Stimulated activated CD4-positive, alpha-beta T cell treated with anti-CD3 and anti-CD28 coated beads, Interleukin-2, amount 100 ng/mL, for 4 hours (primary cell): ENCODE measurements around the gene C14orf180.

ENCODE experiments used
- DNase-seq: peaks from one replicate; pipeline ENCODE4 v3.0.0-alpha.2; 2020; ENCODE audit warnings: low read depth

C14orf180 gene

DNA sequence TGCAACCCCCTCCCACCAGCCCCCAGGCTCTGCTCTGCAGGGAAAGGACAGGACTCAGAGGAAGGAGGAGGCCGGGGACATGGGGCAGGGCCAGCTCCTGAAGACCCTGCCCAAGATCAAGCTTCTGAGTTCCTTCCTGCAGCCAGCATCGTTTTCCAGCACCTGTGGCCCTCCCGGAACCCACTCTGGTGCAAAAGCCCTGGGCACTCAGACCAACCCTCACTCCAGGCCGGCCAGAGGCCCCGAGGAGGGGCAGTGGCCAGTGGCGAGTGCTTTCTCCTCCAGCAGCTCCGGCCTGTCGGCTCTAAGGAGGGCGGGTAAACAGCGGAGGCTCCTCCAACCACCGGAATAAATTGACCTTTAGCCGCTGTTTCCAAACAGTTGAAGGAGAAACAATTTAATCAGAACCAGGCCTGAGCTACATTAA lies 14.2 kb downstream of the C14orf180 start:
- DNase-seq = no peak

DNA sequence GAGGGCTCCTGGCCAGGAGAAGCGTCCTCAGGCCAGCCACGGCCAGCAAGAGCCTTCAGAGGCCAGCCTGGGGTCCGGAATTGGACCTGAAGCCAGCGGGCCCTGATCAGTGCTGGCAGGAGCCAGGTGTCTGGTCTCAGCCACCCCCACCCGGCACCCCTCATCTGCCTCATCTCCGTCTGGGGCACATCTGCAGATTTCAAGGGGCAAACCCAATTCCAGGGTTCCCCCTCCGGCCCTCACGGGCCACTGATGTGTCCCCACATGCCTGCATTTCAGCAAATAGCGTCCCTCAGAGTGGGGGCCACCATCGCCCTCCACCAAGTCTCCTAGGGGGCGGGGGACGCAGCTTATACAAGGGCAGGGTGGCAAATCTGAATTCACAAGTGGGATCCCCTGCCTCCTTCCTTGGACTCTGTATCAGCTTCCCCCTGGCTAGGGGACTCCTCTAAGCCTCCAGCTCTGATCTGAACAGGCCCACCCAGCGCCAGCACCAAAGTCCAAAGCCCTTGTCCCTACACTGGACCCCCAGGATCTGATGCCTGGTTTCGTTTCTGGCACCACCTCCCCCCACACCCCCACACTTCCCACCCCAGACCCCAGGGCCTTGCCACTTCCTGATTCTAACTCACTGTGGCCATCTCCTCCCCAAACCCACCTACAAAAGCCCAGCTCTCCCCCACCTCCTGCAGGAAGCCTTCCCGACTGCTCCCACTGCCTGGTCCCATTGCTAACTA lies 14.9 kb downstream of the C14orf180 start:
- no peak for DNase-seq

DNA sequence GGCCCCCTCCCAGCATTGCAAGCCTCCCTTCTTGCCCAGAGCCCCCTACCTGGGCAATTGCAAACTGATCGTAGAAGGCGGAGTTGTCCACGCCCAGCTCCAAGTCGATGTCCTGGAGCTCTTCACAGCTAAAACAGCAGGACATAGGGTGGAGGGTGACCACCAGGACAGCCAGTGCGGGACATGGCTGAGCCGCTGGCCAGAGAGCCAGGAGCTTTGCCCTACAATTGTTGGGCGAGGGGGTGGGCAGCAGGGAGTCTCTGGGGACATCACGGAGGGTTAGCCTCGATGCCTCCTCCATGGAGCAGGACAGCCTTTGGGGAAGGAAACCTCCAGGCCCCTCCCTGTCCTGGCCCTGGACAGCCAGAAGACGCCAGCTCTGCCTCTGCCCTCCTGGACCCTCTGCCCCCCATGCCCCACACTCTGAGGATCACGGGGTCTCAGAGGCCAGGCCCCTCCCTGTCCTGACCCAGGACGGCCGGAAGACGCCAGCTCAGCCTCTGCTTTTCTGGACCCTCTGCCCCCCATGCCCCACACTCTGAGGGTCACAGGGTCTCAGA lies 15.6 kb downstream of the C14orf180 start:
- no peak for DNase-seq

DNA sequence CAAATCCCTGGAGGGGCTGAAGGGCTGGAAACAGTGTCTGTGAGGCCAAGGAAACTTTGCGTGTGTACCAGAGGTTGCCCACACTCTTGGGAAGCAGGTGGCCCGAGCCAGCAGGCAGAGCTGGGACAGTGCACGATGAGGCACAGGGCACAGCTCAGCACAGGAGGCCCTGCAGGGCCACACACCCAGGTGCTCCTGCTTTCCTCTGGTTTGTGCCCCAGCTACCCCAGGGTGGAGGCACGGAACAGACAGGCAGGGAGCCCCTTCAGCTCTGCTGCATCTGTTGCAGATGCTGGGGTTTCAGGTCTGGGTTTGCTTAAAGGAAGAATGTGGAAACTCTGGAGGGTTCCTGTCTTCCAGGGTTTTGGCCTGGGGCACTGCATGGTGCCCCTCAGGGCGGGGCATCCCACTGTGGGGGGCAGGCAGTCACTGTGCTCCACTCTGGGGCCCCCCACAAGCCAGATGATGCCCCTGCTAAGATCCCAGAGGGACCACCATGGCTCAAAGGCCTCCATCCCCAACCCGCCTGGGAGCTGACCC lies 16.4 kb downstream of the C14orf180 start:
- DNase-seq = no peak

DNA sequence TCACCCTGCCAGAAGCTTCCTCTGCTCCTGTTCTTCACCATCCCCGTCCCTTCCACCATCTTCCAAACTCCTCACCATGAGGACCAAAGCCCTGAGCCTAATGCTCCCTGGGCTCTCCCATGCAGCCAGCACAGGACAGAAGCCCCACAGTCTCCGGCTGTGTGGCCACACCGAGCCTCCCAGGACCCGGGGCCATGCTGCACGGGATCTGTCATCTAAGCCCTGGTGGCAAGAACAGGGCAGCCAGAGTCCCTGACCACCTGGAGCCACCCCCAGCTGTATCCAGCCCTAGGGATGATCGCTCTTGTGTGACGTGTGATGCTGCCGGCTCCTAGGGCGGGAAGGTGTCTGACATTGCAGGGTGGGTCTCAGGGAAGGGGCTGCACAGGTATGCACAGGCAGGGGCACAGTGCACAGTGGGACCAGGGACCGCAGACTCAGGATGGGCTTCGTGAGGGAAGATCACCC lies 16.9 kb downstream of the C14orf180 start:
- no peak for DNase-seq

DNA sequence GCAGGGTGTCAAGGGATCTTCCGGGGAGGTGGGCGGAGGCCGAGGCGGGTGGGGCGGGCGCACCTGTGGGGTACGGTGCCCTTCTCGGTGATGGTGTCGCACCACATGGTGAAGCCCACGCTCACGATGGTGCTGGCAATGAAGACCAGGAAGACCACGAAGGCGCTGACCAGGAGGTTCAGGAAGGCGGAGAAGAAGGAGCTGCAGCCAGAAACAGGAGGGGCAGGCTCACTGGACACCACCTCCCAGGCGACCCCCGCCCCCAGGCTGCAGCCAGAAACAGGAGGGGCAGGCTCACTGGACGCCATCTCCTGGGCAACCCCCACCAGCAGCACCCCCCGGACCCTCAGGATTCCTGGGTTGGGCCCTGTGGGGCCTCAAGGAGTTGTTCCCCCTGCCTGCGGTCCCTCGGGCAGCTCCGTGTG lies 17.4 kb downstream of the C14orf180 start:
- no peak for DNase-seq

DNA sequence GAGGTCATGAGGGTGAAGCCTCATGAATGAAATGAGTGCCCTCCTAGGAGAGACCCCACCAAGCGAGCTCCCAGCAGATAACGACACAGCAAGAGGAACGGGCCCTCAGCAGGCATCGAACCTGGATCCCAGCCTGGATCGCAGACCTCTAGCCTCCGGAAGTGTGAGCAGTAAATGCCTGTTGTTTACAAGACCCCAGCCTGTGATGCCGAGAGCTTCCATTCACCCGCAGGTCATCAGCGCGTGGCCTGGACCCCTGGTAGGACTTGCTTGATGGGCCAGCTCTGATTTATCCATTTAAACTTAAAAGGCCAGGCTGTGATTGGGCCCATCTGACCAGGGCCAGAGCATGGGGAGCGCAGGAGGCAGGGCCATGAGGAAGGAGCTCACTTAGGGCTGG lies 18.0 kb downstream of the C14orf180 start:
- DNase-seq = no peak

DNA sequence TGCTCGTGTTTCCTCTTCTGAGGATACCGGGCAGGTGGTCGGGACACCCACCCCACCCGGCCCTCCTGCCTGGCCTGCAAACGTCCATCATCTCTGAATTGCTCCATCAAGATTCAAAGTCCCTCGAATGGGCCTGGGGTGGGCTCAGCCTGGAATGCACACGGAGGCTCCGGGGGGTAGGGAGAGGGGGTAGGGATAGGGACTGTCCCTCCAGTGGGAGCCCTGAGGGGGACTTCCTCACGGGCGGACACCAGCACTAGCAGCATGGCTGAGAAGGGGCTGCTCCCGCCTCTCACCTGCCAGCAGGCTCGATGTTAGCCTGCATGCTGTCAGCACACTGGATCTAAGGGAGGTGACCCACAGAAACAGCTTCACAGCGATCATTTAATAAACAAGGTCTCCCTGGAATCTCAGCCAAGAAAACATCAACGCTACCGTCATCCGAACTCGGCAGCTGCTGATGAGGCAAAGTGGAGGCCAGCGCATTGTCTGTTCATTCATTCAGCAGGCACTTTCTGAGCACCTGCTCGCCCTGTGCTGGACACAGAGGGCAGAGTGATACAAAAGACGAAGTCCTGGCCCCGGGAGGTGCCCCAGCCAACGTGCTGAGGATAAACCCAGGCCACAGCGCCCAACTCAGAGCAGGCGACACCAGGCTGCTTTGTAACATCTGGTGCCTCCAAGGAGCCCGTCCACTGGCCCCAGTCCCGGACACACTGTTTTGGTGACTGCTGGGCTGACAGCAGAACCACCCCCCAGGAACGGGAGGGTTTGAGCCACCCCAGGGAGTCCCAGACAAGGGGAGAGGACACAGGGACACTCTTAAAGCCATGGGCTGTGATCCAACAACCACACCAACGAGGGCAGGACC lies 18.7 kb downstream of the C14orf180 start:
- DNase-seq = no peak

DNA sequence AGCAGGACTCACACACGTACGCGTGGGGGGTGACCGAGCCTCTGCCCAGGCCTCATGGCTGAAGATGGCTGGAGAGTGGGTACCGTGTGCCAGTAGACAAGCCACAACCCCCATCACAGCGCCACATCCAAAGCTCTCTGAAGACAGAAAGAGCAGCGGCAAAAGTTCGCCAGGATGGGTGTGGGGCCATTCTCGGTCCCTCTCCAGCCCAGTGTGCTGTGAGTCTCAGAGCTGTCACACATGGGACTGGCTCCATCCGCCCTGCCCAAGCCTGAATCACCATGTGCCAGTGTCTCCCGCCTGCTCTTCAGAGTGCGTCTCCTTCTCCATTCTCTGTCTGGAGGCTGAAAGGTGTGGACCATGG lies 19.3 kb downstream of the C14orf180 start:
- DNase-seq = no peak

DNA sequence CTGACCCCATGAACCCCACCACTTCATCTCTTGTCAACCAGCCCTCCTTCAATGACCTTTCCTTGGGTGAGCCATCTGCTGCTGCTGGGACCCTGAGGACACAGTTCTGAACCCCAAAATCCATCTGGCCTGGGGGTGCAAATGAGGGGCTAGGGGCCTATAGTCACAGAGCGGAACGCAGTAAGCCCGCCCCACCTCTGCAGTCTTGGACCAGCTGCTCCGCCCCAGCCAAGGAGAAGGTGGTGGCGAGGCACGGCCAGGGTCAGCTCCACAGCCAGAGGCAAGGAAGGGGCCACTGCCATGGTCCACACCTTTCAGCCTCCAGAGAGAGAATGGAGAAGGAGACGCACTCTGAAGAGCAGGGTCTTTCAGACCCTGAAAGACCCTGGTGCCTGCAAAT lies 19.9 kb downstream of the C14orf180 start:
- DNase-seq = no peak

DNA sequence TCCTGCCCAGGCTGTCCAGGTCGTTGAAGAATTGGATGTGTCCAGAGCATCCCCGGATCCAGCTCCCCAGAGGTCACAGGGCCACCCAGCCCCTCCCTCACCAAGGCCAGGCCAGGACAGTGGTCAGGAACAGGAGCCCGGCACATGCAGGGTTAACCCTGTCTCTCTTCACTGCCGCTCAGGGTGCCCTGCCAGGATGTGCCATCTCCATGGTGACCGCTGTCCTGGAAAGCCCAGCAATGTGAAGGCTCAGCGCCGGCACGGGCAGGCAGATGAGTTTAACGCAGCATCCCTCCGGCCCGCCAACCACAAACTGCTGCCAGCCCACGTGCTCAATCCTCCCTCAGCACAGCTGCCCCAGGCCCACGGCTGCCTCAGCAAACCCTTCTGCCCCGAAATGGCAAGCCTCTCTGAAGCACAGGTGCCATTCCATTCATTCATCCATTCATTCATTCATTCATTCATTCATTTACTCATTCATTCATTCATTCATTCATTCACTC lies 20.6 kb downstream of the C14orf180 start:
- no peak for DNase-seq

DNA sequence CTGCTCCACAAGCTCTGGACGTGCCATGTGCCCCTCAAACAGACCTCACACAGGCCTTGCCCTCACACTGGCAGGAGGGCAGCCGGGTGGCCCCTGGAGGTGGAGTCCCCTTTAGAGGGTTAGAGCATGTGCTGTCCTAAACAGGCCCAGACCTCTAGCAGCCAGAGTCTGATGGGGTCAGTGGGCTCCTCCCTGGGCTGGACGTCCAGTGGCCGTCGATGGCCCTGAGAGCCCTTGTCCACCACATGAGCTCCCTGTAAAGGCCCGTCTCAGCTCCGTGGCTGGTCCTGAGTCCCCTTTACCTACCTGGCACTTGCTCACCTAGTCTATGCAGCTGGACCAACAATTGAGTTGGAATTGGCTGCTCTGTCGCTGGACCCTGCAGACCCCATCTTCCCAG lies 21.2 kb downstream of the C14orf180 start:
- DNase-seq = no peak

DNA sequence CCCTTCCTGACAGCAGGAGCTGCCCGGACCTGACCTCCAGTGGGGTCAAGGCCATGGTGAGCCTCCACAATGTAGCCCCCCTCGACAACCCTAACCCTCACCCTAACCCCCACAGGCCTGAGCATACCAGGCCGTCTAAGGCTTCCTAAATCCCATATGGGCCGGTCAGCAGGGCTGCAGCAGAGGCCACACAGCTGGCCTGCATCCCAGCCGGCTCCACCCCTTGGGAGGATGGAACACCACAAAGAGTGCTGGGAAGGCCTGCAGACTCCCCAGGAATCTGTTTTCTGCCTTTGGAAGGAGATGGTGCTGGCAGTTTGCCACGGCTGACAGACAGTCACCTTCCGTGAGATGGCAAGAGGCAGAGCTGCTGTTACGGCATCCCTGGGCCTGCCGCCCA lies 22.2 kb downstream of the C14orf180 start:
- DNase-seq = no peak

DNA sequence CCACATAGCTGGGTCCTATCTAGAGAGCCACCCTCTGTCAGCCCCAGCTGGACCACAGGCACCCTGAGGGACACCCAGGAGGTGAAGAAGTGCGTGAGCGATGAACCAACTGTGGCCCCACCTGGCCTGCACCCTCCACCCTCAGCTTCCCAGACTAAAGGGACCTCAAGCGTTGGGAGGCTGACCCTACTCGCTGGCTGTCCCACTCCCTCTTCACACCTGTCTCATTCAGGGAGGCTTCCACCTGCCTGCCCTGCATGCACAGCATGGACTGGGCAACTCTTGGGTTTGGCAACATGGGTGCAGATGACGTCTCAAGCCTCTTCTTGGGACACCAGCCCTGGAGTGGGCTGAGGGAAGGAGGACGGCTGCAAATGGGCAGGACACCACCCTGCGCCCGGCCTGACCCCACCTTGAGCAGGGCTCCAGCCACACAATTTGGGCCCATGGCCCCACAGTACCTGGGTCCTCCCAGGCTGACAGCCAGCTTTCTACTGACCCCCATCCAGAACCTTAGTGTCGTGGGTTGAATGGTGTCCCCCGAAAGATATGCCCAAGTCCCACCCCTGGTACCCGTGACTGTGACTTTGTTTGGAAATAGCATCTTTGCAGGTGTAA lies 22.9 kb downstream of the C14orf180 start:
- no peak for DNase-seq

DNA sequence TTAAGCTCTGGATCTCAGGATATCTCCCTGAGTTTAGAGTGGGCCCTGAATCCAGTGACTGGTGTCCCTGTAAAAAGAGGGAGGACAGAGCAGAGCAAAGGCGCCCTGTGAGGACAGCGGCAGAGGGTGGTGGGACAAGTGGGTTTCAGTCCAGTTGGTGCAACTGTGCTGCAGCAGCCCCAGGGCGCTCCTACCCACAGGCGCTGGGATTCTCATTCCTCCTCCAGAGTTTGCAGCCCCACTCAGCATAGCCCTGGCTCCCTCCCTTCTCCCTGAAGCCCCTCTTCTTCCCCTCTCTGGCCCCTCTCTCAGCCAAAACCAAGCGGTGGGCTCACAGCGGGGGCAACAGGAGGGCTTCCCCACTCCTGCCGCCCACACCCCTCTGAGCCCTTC lies 23.4 kb downstream of the C14orf180 start:
- DNase-seq = no peak

DNA sequence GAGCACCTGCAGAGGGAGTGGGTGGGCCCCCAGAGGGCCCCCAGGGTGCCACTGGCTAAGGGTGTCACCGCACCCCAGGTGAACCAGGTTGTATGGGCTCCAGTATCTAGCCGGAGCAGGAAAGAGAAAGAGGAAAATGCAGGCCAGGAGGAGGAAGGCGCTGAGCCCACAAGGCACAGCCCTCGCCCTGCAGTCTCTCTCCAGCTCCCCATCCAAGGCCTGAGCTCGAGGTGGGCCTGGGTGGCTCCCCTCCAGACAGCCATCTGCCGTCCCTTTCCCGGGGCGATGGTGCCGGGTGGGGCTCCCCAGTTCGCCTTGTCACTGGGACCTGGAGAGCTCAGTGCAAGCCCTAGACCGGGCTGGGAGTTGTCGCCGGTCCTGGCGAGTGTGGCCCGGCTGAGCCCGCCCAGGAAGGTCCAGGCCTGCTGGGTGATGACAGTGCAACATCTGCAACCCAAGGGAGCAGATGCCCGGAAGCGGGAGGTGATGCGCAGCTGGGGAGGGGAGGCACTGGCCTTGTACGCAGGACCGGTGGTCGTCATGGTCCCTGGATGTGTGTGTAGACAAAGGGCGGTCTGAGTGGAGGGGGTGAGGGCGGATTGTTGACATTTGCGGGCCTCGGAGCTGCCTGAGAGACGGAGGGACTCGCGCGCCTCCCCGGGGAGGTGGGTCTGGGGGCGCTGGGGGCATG lies 24.3 kb downstream of the C14orf180 start:
- DNase-seq = no peak

DNA sequence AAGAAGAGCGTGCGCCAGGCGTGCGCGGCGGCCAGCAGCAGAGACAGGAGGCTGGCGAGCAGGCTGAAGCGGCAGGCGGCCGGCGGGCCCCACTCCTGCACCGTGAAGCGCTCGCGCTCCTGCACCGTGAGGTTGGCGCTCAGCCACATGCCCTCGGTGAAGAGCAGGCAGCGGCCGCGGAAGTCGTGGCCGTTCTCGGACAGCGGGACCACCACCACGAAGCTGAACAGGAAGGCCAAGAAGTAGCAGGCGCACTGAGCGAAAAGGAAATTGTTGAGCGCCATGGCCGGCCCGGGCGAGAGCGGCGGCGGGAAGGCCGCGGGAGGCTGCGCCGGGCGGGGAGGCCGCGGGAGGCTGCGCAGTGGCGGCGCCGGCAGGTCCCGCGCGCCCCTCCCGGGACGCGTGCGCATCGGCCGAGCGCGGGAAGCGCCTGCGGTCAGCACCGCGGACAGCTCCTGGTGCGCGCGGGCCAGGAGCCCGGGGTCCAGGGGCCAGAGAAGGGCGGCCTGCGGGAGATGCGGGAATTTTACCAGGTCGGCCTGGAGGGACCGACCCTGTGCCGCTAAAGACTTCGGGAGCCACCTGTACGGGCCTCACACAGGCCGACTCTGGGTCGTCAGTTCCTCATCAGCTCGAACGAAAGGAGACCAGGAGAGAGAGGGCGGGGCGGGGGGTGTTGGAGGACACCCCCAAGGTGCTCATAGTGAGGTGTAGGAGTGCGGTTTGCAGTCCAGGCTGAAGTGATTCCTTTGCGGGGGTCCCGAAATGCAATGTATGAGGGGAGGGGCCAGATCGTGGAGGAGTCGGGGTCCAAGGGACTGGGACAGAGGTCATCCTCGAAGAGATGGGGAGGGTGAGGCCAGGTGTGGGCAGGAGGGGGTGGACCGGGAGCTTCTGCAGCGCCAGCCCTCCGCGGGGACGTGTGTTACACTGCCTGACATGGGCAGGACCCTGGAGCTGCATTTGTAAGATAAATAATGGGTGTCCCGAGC lies 25.2 kb downstream of the C14orf180 start, which contains the start of gene TMEM179:
Gene TMEM179, minus strand, starts transcription at position 315 of the 992 bp plus-strand sequence. Its CDS starts 31 bp downstream, at position 284.
- DNase-seq = no peak

DNA sequence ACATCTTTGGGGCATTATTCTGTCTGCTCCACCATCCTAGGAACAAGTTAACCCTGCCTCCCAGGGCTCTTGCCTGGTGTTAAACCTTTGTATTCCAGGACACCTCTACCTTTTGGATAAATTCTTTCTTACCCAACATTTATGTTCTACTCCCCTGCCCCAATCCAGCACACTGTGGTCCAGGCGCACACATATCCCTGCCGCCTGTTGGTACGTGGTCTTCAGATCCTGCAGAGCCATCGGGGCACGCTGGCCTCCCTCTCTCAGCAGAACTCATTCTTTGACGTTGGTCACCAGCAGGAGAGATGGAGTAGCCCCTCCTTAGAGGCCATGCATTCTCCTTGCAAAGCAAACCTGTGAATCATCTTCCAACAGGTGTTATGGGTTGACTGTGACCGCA lies 30.1 kb downstream of the C14orf180 start:
- no peak for DNase-seq

DNA sequence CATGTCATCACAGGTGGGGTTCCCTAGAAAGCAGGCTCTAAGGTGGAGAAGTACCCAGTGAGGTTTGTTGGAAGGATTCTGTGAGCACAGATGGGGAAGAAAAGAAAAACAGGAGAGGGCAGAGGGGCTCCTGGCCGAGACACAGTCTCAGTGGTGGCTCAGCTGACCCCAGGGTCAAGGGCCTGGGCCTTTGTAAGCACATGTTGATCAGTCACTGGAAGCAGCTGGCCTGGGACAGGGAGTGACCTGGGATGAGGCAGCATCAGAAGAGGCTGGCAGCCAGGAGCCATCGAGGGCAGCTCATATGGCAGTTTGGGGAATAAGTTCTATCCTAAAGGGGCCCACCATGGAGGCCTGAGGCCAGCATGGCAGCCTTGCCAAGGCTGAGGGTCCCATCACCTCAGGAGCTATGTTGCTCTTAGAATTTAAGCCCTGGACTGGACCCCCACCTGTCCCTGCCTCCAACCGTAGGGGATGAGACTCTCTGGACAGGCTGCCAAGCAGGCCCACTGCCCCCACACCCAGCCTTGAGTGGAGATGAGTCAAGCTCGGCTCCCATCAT lies 31.3 kb downstream of the C14orf180 start:
- DNase-seq = no peak

DNA sequence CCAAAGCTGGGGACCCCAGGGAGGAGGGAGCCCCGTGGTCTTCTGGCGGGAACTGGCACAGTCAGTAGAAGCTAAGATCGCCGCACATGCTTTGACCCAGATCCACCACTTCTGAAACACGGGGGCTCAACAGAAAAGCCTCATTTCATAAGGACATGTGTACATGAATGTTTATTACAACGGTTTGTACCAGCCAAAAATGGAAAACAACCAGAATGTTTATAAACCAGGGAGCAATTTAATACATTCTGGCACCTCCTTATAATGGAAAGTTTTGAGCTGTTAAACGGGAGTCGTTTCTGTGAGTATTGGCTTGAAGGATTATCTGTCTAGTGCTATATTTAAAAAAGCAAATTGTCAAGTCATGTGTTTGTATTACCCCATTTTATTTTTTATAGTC lies 32.3 kb downstream of the C14orf180 start:
- DNase-seq = no peak
